Measurements from ENCODE around the gene NRP2. TPM values are rescaled to one million over a fixed set of nuclear protein-coding genes. Genes with fewer than 3 reads are reported as not detected.

The NRP2 gene
- total RNA-seq, 1 experiment from 2014 or later, result 18.3 TPM

DNA sequence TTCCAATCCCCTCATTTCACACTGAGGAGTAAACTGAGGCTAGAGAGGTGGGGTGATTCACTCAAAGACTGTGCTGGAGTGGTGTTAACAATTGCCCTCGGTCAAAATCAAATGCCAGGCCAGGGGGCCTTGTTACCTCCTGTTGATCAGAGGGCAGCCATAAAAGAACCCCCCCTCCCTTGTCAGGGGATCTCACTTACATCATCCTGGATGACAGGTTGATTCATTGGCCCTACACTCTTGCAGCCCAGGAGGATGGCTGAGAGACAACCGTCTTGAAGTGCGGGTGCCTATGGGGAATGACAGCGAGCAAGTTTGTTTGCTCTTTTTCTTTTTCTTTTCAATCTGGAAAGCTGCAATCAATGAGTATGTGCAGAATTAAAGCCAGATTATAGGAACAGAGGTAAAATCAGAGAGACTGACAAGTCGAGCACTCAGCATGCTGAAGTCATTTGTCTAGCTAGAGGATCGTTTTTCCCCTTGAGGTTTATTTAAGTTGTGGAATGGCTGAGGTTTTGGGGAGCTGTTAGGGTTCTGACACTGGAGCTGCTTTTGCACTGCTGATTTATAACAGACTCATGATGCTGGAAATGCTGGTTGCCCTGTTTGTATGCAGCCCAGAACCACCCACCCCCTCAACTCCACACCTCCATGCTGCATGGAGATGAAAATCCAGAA lies 26.4 kb upstream of the NRP2 start:
- Histone ChIP-seq H3K27ac (ENCODE audit: low read length) (no peak overlapping the region), H3K4me1 (ENCODE audit: insufficient read depth, low read length) (peaks cover 9% of the 10 kb centered on the region; the same call in 1 of the 2 replicates), H4K20me1 (ENCODE audit: low read length) (no peaks in the 10 kb centered on the region), H3K9me3 (ENCODE audit: low read length) (no peaks in the 10 kb centered on the region), H3K9ac (ENCODE audit: low read length) (no peak overlapping the region), H3K4me3 (ENCODE audit: low read length) (no peak overlapping the region), H3K4me2 (ENCODE audit: low read length) (no peak overlapping the region), H2AFZ (ENCODE audit: low read length) (no peak overlapping the region), H3K27me3 (ENCODE audit: low read length) (no peaks in the 10 kb centered on the region), H3K9me2 (replicated peaks; ENCODE audit: low read length) (no peaks in the 10 kb centered on the region), H3K79me2 (ENCODE audit: low read length) (no peaks in the 10 kb centered on the region), H3K36me3 (ENCODE audit: low read depth, low read length) (no peaks in the 10 kb centered on the region), H3F3A (ENCODE audit: low read length, unreplicated experiment) (no peaks in the 10 kb centered on the region)
- ATAC-seq, result no peak
- no TSS peak for BruUV-seq (replicated peaks)
- CTCF ChIA-PET, result no interaction called here
- no peak for DNase-seq
- intact Hi-C loops (cut with micrococcal nuclease), result no loop called here
- TF ChIP-seq, protein P1, sequence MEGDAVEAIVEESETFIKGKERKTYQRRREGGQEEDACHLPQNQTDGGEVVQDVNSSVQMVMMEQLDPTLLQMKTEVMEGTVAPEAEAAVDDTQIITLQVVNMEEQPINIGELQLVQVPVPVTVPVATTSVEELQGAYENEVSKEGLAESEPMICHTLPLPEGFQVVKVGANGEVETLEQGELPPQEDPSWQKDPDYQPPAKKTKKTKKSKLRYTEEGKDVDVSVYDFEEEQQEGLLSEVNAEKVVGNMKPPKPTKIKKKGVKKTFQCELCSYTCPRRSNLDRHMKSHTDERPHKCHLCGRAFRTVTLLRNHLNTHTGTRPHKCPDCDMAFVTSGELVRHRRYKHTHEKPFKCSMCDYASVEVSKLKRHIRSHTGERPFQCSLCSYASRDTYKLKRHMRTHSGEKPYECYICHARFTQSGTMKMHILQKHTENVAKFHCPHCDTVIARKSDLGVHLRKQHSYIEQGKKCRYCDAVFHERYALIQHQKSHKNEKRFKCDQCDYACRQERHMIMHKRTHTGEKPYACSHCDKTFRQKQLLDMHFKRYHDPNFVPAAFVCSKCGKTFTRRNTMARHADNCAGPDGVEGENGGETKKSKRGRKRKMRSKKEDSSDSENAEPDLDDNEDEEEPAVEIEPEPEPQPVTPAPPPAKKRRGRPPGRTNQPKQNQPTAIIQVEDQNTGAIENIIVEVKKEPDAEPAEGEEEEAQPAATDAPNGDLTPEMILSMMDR (conservative IDR thresholded peaks at IDR 0.05; ENCODE audit: low read depth, low read length), result no peak
- TF ChIP-seq EZH2phosphoT487 (IDR thresholded peaks at IDR 0.05; ENCODE audit: borderline replicate concordance, low read length) (no peak), EZH2 (IDR thresholded peaks at IDR 0.05; ENCODE audit: low read length, unreplicated experiment) (no peak)
- POLR2A ChIA-PET (ENCODE audit: unreplicated experiment), result no interaction called here

DNA sequence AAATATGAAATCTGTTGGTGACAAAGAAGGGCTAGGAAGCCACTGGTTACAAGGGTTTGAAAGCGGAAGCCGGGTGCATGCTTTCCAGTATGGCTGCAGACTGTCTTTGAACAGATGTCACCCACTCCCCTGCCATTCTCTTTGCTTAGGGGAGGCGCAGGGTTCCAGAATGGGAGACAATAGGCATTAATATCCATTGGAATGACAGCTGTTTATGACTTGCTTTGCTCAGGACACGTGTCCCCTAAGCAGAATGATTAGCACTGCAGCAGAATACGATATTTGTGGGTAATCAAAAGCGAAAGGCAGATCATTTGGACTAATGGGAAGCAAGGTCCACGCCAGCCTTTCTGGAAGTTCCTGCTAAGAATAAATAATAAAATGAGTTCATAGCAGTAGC lies 25.8 kb upstream of the NRP2 start:
- ChIA-PET POLR2A (ENCODE audit: unreplicated experiment) (no interaction called here), CTCF (no interaction called here)
- Histone ChIP-seq H3K4me2 (ENCODE audit: low read length) (no peak overlapping the region), H3K36me3 (ENCODE audit: low read depth, low read length) (no peaks in the 10 kb centered on the region), H3K9ac (ENCODE audit: low read length) (no peak overlapping the region), H3K4me1 (ENCODE audit: insufficient read depth, low read length) (peaks cover 9% of the 10 kb centered on the region; the same call in 1 of the 2 replicates), H4K20me1 (ENCODE audit: low read length) (no peaks in the 10 kb centered on the region), H2AFZ (ENCODE audit: low read length) (no peak overlapping the region), H3K27me3 (ENCODE audit: low read length) (no peaks in the 10 kb centered on the region), H3K79me2 (ENCODE audit: low read length) (no peaks in the 10 kb centered on the region), H3F3A (ENCODE audit: low read length, unreplicated experiment) (no peaks in the 10 kb centered on the region), H3K27ac (ENCODE audit: low read length) (no peak overlapping the region), H3K4me3 (ENCODE audit: low read length) (no peak overlapping the region), H3K9me2 (replicated peaks; ENCODE audit: low read length) (no peaks in the 10 kb centered on the region), H3K9me3 (ENCODE audit: low read length) (no peaks in the 10 kb centered on the region)
- no peak for TF ChIP-seq EZH2 (IDR thresholded peaks at IDR 0.05; ENCODE audit: low read length, unreplicated experiment)
- DNase-seq, result no peak
- no peak for ATAC-seq
- BruUV-seq (replicated peaks), result no TSS peak
- intact Hi-C loops (cut with micrococcal nuclease), result no loop called here

DNA sequence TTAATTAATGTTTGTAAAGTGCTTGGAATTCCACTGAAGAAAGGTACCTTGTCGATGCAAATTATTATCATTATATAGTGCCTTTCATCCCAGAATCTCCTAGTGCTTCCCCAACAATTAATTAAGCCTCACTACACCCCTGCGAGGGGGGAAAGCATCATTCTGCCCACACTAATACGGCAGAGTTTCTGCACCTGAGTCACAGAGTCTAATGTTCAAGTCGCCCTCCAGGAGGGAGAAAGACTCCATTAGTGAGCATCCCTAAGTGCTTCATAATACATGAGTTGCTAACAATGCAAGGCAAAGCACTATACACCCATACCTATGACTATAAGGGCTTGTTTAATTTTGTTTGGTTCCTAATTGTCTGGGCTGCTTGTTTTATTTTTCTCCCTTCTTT lies 25.4 kb upstream of the NRP2 start:
- CTCF ChIA-PET, result no interaction called here
- Histone ChIP-seq H3K36me3 (ENCODE audit: low read depth, low read length) (no peaks in the 10 kb centered on the region), H3K9me3 (ENCODE audit: low read length) (no peaks in the 10 kb centered on the region), H3K4me2 (ENCODE audit: low read length) (no peak overlapping the region), H3K9me2 (replicated peaks; ENCODE audit: low read length) (no peaks in the 10 kb centered on the region), H3K4me1 (ENCODE audit: insufficient read depth, low read length) (peaks cover 9% of the 10 kb centered on the region; the same call in 1 of the 2 replicates), H3K27me3 (ENCODE audit: low read length) (no peaks in the 10 kb centered on the region), H3K79me2 (ENCODE audit: low read length) (no peaks in the 10 kb centered on the region), H3K9ac (ENCODE audit: low read length) (no peak overlapping the region), H2AFZ (ENCODE audit: low read length) (no peak overlapping the region), H3K4me3 (ENCODE audit: low read length) (no peak overlapping the region), H4K20me1 (ENCODE audit: low read length) (no peaks in the 10 kb centered on the region), H3K27ac (ENCODE audit: low read length) (no peak overlapping the region), H3F3A (ENCODE audit: low read length, unreplicated experiment) (no peaks in the 10 kb centered on the region)
- BruUV-seq (replicated peaks), result no TSS peak
- ATAC-seq, result no peak
- intact Hi-C loops (cut with micrococcal nuclease), result no loop called here
- POLR2A ChIA-PET (ENCODE audit: unreplicated experiment), result no interaction called here
- no peak for DNase-seq
- TF ChIP-seq EZH2phosphoT487 (IDR thresholded peaks at IDR 0.05; ENCODE audit: borderline replicate concordance, low read length), result no peak
- TF ChIP-seq, protein P1 (conservative IDR thresholded peaks at IDR 0.05; ENCODE audit: low read depth, low read length), result no peak
- no peak for TF ChIP-seq EZH2 (IDR thresholded peaks at IDR 0.05; ENCODE audit: low read length, unreplicated experiment)
